ENCODE data around the gene R3HDM2. TPM values are rescaled to one million over a fixed set of nuclear protein-coding genes. Genes with fewer than 3 reads are reported as not detected.
"Not testable (repeated sequence)": the region's sequence is repeated elsewhere in the genome, so short reads cannot be mapped to it uniquely, and the experiment has no call there.

The R3HDM2 gene
- total RNA-seq, 1 donor from 2014 or later, result 57.3 TPM

GRCh38 chr12:57278465-57279381, 152.1 kb downstream of the R3HDM2 start:
- Mint-ChIP-seq H3K27me3 (ENCODE audit: low read depth) (no peaks in the 10 kb centered on the region), H3K9me3 (no peaks in the 10 kb centered on the region), H3K4me1 (peaks cover 11% of the 10 kb centered on the region), H3K36me3 (ENCODE audit: low read depth) (peaks cover 36% of the 10 kb centered on the region), H3K27ac (ENCODE audit: unreplicated experiment) (no peak overlapping the region), H3K4me3 (no peak overlapping the region)
- DNase-seq (ENCODE audit: low read depth, low spot score), result no peak
- TF ChIP-seq CTCF (conservative IDR thresholded peaks at IDR 0.05), result no peak

- Mint-ChIP-seq H3K27me3 (ENCODE audit: low read depth) (no peaks in the 10 kb centered on the region), H3K4me3 (no peak overlapping the region), H3K4me1 (peaks cover 17% of the 10 kb centered on the region), H3K27ac (ENCODE audit: unreplicated experiment) (no peak overlapping the region), H3K36me3 (ENCODE audit: low read depth) (peaks cover 29% of the 10 kb centered on the region), H3K9me3 (no peaks in the 10 kb centered on the region)
- TF ChIP-seq CTCF (conservative IDR thresholded peaks at IDR 0.05), result peak; percentile 51
- no peak for DNase-seq (ENCODE audit: low read depth, low spot score)
Observed at GRCh38 chr12:57276935-57277563, 153.8 kb downstream of the R3HDM2 start.

- Mint-ChIP-seq H3K4me1 (peaks cover 17% of the 10 kb centered on the region), H3K36me3 (ENCODE audit: low read depth) (peaks cover 30% of the 10 kb centered on the region)
- not testable (repeated sequence) for H3K4me3 Mint-ChIP-seq; H3K9me3 Mint-ChIP-seq; H3K27me3 Mint-ChIP-seq (ENCODE audit: low read depth); H3K27ac Mint-ChIP-seq (ENCODE audit: unreplicated experiment); DNase-seq (ENCODE audit: low read depth, low spot score)
Observed at GRCh38 chr12:57276233-57276632, 154.6 kb downstream of the R3HDM2 start.

GRCh38 chr12:57273516-57273915, 157.3 kb downstream of the R3HDM2 start:
- H3K27me3 Mint-ChIP-seq (ENCODE audit: low read depth), result no peaks in the 10 kb centered on the region
- TF ChIP-seq CTCF (conservative IDR thresholded peaks at IDR 0.05), result no peak
- H3K36me3 Mint-ChIP-seq (ENCODE audit: low read depth), result peaks cover 23% of the 10 kb centered on the region
- H3K4me3 Mint-ChIP-seq, result no peak overlapping the region
- no peak for DNase-seq (ENCODE audit: low read depth, low spot score)
- no peaks in the 10 kb centered on the region for H3K9me3 Mint-ChIP-seq
- peaks cover 9% of the 10 kb centered on the region for H3K4me1 Mint-ChIP-seq
- H3K27ac Mint-ChIP-seq (ENCODE audit: unreplicated experiment), result no peak overlapping the region

- Mint-ChIP-seq H3K4me1 (peaks cover 9% of the 10 kb centered on the region), H3K9me3 (no peaks in the 10 kb centered on the region), H3K36me3 (ENCODE audit: low read depth) (peaks cover 23% of the 10 kb centered on the region), H3K27ac (ENCODE audit: unreplicated experiment) (no peak overlapping the region), H3K4me3 (no peak overlapping the region), H3K27me3 (ENCODE audit: low read depth) (no peaks in the 10 kb centered on the region)
- no peak for TF ChIP-seq CTCF (conservative IDR thresholded peaks at IDR 0.05)
- no peak for DNase-seq (ENCODE audit: low read depth, low spot score)
Observed at GRCh38 chr12:57272337-57273151, 158.3 kb downstream of the R3HDM2 start.
